Smooth muscle cell (in vitro differentiated cells): ENCODE data around the gene STARD5. TPM values are rescaled to one million over a fixed set of nuclear protein-coding genes. Genes with fewer than 3 reads are reported as not detected.

Source experiments
- DNase-seq: peaks from one replicate; lab custom pipeline; 2025; ENCODE audit not compliant: unreplicated experiment; lab: John Stamatoyannopoulos, UW
- H2AFZ ChIP-seq: fragments of 200-600 bp; sonication (generic); 2 replicates; pipeline ENCODE4 v1.6.0; 2016; ENCODE audit warnings: antibody characterized with exemption, low read depth, mild to moderate bottlenecking
- H3F3A ChIP-seq: fragments of 200-600 bp; sonication (generic); 2 replicates; pipeline ENCODE4 v1.6.0; 2017; ENCODE audit warnings: antibody characterized with exemption, low read depth
- H3K27ac ChIP-seq: fragments of 200-600 bp; sonication (generic); 2 replicates; pipeline ENCODE4 v1.5.1; 2016; ENCODE audit warnings: low read depth, mild to moderate bottlenecking
- H3K27me3 ChIP-seq: fragments of 200-600 bp; sonication (generic); 2 replicates; pipeline ENCODE4 v1.6.1; 2016; ENCODE audit warnings: low read depth, mild to moderate bottlenecking
- H3K36me3 ChIP-seq: fragments of 200-600 bp; sonication (generic); 2 replicates; pipeline ENCODE4 v1.5.1; 2016; ENCODE audit warnings: low read depth
- H3K4me1 ChIP-seq: fragments of 200-600 bp; sonication (generic); 2 replicates; pipeline ENCODE4 v1.5.1; 2016; ENCODE audit warnings: low read depth
- H3K4me2 ChIP-seq: fragments of 200-600 bp; sonication (generic); 2 replicates; pipeline ENCODE4 v1.6.0; 2016; ENCODE audit warnings: mild to moderate bottlenecking
- H3K4me3 ChIP-seq: fragments of 200-600 bp; sonication (generic); 2 replicates; pipeline ENCODE4 v1.5.1; 2016; ENCODE audit warnings: mild to moderate bottlenecking
- H3K79me2 ChIP-seq: fragments of 200-600 bp; sonication (generic); 2 replicates; pipeline ENCODE4 v1.6.0; 2016; ENCODE audit warnings: low read depth, mild to moderate bottlenecking
- H3K9ac ChIP-seq: fragments of 200-600 bp; sonication (generic); 2 replicates; pipeline ENCODE4 v1.6.0; 2016; ENCODE audit warnings: low read depth
- H3K9me3 ChIP-seq: fragments of 200-600 bp; sonication (generic); replicated peaks from 2 replicates; pipeline ENCODE4 v1.5.1; 2016; ENCODE audit warnings: low read depth
- H4K20me1 ChIP-seq: fragments of 200-600 bp; sonication (generic); 2 replicates; pipeline ENCODE4 v1.6.0; 2016; ENCODE audit warnings: low read depth
- WGBS: methylation state at CpG from one replicate; pipeline ENCODE4 v1.1.7; 2016; ENCODE audit warnings: low lambda C conversion rate; 5-methylcytosine and 5-hydroxymethylcytosine counted together
- polyA plus RNA-seq: library from polyadenylated mRNA; unstranded; fragments of >200 nt; fragmentation: Nextera tagmentation; extraction: Ambion mirVana; gene quantifications from 2 replicates; pipeline ENCODE4 v1.2.1, GENCODE V29; 2016
- total RNA-seq: library from RNA; depleted of rRNA; stranded (reverse); fragments of >200 nt; gene quantifications from 2 replicates; pipeline ENCODE4 v1.2.3, GENCODE V29; 2014
- TF ChIP-seq, protein P1 (sequence below): fragments of 200-600 bp; sonication (generic); IDR thresholded peaks from 2 replicates; pipeline ENCODE4 v1.5.1; 2017; ENCODE audit warnings: borderline replicate concordance, mild to moderate bottlenecking, antibody characterized with exemption; ENCODE audit not compliant: insufficient read depth, poor library complexity, severe bottlenecking

The STARD5 gene
- total and polyA plus RNA-seq, 2 experiments from 2014 or later: 1.6 to 6.2 TPM

DNA sequence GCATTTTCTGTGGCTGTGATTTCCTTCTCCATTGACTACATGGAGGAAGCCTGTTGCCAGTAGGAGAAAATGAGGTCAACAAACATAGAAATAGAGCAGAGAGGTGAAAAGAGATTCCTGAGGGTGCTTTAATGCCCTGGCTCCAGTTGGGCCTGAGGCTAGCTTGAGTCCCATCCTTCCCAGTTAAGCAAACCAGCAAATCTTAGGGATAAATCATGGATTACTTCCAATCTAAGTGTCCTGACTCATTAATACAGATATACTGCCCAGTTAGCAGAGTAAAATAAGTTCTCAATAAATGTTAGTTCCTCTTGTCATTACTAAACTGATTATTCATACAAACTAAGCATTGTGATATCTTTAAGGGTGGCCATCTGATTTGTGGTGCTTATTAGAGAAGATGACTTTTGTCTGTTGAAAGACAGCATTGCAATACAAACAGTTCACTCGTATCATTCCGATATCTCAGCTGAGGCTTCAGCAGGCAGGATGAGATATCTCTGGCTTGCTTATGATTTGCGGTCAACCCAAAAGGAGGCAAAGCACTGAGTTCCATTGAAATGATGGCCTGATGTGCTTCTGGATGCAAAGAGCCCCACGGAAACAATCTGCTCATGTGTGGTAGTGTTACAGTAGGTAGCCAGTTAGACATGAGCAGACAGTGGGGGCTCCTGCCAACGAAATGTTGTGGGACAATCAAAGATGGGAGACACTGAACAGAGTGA is 6.6 kb upstream of the STARD5 start:
- peak overlapping the region; percentile 50 for H3K27ac ChIP-seq
- no peak overlapping the region for H3K9ac ChIP-seq
- TF ChIP-seq, protein P1, sequence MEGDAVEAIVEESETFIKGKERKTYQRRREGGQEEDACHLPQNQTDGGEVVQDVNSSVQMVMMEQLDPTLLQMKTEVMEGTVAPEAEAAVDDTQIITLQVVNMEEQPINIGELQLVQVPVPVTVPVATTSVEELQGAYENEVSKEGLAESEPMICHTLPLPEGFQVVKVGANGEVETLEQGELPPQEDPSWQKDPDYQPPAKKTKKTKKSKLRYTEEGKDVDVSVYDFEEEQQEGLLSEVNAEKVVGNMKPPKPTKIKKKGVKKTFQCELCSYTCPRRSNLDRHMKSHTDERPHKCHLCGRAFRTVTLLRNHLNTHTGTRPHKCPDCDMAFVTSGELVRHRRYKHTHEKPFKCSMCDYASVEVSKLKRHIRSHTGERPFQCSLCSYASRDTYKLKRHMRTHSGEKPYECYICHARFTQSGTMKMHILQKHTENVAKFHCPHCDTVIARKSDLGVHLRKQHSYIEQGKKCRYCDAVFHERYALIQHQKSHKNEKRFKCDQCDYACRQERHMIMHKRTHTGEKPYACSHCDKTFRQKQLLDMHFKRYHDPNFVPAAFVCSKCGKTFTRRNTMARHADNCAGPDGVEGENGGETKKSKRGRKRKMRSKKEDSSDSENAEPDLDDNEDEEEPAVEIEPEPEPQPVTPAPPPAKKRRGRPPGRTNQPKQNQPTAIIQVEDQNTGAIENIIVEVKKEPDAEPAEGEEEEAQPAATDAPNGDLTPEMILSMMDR: no peak
- H3K79me2 ChIP-seq: no peaks in the 10 kb centered on the region
- 65% methylated on average over 5 of the region's 5 CpGs for WGBS
- no peak overlapping the region for H2AFZ ChIP-seq
- no peaks in the 10 kb centered on the region for H3K36me3 ChIP-seq
- H3K27me3 ChIP-seq: no peaks in the 10 kb centered on the region
- H3K4me3 ChIP-seq: peak overlapping the region; percentile 21
- peaks cover 11% of the 10 kb centered on the region for H3K4me1 ChIP-seq
- H3F3A ChIP-seq: peaks cover 24% of the 10 kb centered on the region
- H3K4me2 ChIP-seq: peak overlapping the region; percentile 70
- H4K20me1 ChIP-seq: peaks cover 4% of the 10 kb centered on the region
- no peaks in the 10 kb centered on the region for H3K9me3 ChIP-seq
- no peak for DNase-seq

DNA sequence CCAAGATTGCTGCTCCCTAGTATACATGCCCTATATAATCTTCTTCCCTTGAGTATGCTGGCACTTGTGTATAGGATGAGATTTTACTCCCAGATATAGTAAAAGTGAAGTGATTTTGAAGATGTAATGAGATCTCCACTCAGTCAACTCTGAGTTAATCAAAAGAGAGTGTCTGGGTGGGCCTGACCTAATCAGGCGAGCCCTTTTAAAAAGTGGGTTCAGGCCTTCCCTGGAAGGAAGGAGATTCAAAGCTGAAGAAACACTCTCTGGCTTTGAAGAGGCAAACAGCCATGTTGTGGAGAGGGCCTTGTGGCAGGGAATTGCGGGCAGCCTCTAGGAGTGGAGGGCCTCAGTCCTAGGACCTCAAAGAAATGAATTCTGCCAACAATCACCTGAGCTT is 5.5 kb upstream of the STARD5 start:
- 98% methylated on average over 2 of the region's 2 CpGs for WGBS
- peaks cover 24% of the 10 kb centered on the region for H3F3A ChIP-seq
- no peaks in the 10 kb centered on the region for H3K27me3 ChIP-seq
- H3K79me2 ChIP-seq: no peaks in the 10 kb centered on the region
- H3K9ac ChIP-seq: no peak overlapping the region
- H2AFZ ChIP-seq: no peak overlapping the region
- DNase-seq: no peak
- no peak overlapping the region for H3K4me3 ChIP-seq
- no peak overlapping the region for H3K4me2 ChIP-seq
- TF ChIP-seq, protein P1: no peak
- H4K20me1 ChIP-seq: peaks cover 4% of the 10 kb centered on the region
- H3K36me3 ChIP-seq: no peaks in the 10 kb centered on the region
- no peaks in the 10 kb centered on the region for H3K9me3 ChIP-seq
- no peak overlapping the region for H3K27ac ChIP-seq
- peaks cover 11% of the 10 kb centered on the region for H3K4me1 ChIP-seq

DNA sequence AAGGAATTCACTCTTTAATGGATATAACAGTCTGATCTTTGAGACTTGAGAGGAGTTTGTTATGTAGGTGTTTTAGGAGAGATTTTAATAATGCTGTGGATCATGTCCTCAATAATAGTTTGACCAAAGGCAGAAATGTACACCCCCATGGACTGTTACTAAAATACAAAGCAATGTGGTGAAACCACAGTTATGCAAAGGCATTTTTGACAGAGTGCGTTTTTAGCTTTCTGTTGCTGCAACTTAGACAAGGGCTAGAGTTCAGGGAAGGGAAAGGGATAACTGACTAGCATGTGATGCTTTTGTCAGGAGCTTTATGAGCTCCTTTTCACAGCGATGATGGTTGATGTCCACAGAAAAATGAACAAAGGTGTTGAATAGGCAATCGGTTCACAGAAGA is 3.6 kb upstream of the STARD5 start:
- H3K4me2 ChIP-seq: peak overlapping the region; percentile 33
- 48% methylated on average over 3 of the region's 3 CpGs for WGBS

More for the DNA sequence above, 3.6 kb upstream of the STARD5 start:
- H3K9me3 ChIP-seq: no peaks in the 10 kb centered on the region
- H3K9ac ChIP-seq: peak overlapping the region; percentile 0
- peak overlapping the region; percentile 72 for H3K27ac ChIP-seq
- TF ChIP-seq, protein P1: no peak
- H3K27me3 ChIP-seq: no peaks in the 10 kb centered on the region
- peaks cover 11% of the 10 kb centered on the region for H3K4me1 ChIP-seq
- peaks cover 4% of the 10 kb centered on the region for H4K20me1 ChIP-seq
- peak overlapping the region; percentile 28 for H2AFZ ChIP-seq
- no peak for DNase-seq
- H3F3A ChIP-seq: peaks cover 24% of the 10 kb centered on the region
- H3K4me3 ChIP-seq: no peak overlapping the region
- H3K36me3 ChIP-seq: no peaks in the 10 kb centered on the region
- H3K79me2 ChIP-seq: no peaks in the 10 kb centered on the region
